Osteoblast (primary cell): ENCODE data around the gene DLGAP1. TPM values are rescaled to one million over a fixed set of nuclear protein-coding genes. Genes with fewer than 3 reads are reported as not detected.

Experiments used
- DNase-seq: peaks from one replicate; pipeline ENCODE4 v3.0.0; 2011; ENCODE audit warnings: low spot score, mixed read lengths; ENCODE audit not compliant: insufficient read length; ENCODE audit errors: missing footprints
- H2AFZ ChIP-seq: 2 replicates; pipeline ENCODE4 v1.6.0; 2011; ENCODE audit warnings: mild to moderate bottlenecking, low read length
- H3K27ac ChIP-seq: 2 replicates; pipeline ENCODE4 v1.5.1; 2011; ENCODE audit warnings: mild to moderate bottlenecking, low read depth, low read length, moderate library complexity
- H3K27me3 ChIP-seq: 2 replicates; pipeline ENCODE4 v1.6.0; 2012; ENCODE audit warnings: mild to moderate bottlenecking, control low read depth, inconsistent platforms, low read length, moderate library complexity; ENCODE audit not compliant: insufficient read depth
- H3K36me3 ChIP-seq: 2 replicates; pipeline ENCODE4 v1.5.1; 2011; ENCODE audit warnings: mild to moderate bottlenecking, low read length, control low read depth, moderate library complexity; ENCODE audit not compliant: insufficient read depth
- H3K4me1 ChIP-seq: 2 replicates; pipeline ENCODE4 v1.5.1; 2011; ENCODE audit warnings: mild to moderate bottlenecking, low read length, control low read depth, moderate library complexity; ENCODE audit not compliant: insufficient read depth
- H3K4me2 ChIP-seq: 2 replicates; pipeline ENCODE4 v1.6.0; 2011; ENCODE audit warnings: mild to moderate bottlenecking, low read length; ENCODE audit not compliant: insufficient read depth
- H3K4me3 ChIP-seq: fragments of 200-600 bp; sonication (generic); 3 replicates; pipeline ENCODE4 v1.5.1; 2012; ENCODE audit warnings: mild to moderate bottlenecking, low read length, inconsistent platforms; ENCODE audit not compliant: insufficient read depth
- H3K79me2 ChIP-seq: 2 replicates; pipeline ENCODE4 v1.6.0; 2012; ENCODE audit warnings: mild to moderate bottlenecking, low read length, control low read depth, inconsistent platforms; ENCODE audit not compliant: insufficient read depth
- H3K9me3 ChIP-seq: 2 replicates; pipeline ENCODE4 v1.5.1; 2011; ENCODE audit warnings: low read depth, low read length, control low read depth
- H4K20me1 ChIP-seq: 2 replicates; pipeline ENCODE4 v1.6.0; 2012; ENCODE audit warnings: mild to moderate bottlenecking, low read length, control low read depth; ENCODE audit not compliant: insufficient read depth
- CTCF ChIP-seq: IDR thresholded peaks from 2 replicates; pipeline ENCODE4 v1.5.1; 2011; ENCODE audit warnings: mild to moderate bottlenecking, low read depth, low read length, moderate library complexity; ENCODE audit errors: extremely low read depth
- total RNA-seq: library from RNA; depleted of rRNA; stranded (reverse); fragments of >200 nt; gene quantifications from 2 replicates; pipeline ENCODE4 v1.2.3, GENCODE V29; 2012

The DLGAP1 gene
- total RNA-seq, 1 donor: not detected

- Histone ChIP-seq H2AFZ (no peak overlapping the region), H3K4me3 (no peak overlapping the region), H3K27me3 (no peaks in the 10 kb centered on the region), H3K27ac (no peak overlapping the region), H4K20me1 (no peaks in the 10 kb centered on the region), H3K79me2 (no peaks in the 10 kb centered on the region), H3K36me3 (no peaks in the 10 kb centered on the region), H3K4me2 (no peak overlapping the region), H3K9me3 (no peaks in the 10 kb centered on the region), H3K4me1 (no peaks in the 10 kb centered on the region)
- TF ChIP-seq CTCF: no peak
- no peak for DNase-seq
These were observed 554.1 kb downstream of the DLGAP1 start for GRCh38 chr18:3901042-3901441.

GRCh38 chr18:3900327-3900726, 554.8 kb downstream of the DLGAP1 start:
- no peak for DNase-seq
- H3K9me3 ChIP-seq: no peaks in the 10 kb centered on the region
- H3K36me3 ChIP-seq: no peaks in the 10 kb centered on the region
- H3K4me1 ChIP-seq: no peaks in the 10 kb centered on the region
- no peak for TF ChIP-seq CTCF
- H2AFZ ChIP-seq: no peak overlapping the region
- H3K79me2 ChIP-seq: no peaks in the 10 kb centered on the region
- H3K4me3 ChIP-seq: no peak overlapping the region
- no peak overlapping the region for H3K27ac ChIP-seq
- H3K27me3 ChIP-seq: no peaks in the 10 kb centered on the region
- H4K20me1 ChIP-seq: no peaks in the 10 kb centered on the region
- no peak overlapping the region for H3K4me2 ChIP-seq

DNA sequence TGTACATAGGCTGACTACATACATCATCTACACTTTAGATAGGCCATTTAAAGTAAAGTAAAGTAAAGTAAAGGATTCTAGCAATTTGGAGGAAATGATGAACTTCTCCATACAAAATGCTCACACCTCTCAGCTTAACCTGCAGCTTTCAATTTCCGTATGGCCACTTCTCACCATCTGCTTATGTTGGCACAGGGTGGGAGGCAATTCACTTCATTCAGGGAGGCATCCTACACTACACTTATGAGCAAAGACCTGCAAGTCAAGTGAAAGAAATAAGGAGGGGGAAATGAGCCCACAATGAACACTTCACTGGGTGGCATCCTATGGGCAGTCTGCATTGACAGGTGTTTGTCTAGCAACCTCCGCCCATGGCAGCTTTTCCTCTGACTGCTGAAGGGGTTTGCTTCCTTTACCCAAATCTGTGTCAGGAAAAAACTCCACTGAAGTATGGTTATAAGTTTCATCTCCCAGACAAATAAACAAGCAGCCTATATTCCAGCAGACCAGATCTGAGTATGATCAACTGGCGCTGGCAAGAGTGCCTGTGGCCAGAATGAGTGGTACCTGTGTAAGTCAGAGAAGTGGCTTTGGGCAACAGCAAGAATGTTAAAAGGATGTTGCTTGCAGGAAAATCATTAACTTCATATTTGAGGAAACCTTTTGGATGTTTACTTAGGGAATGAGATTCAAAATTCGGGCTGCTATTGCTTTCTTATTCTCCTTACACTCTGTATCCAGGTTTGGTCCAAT, 556.1 kb downstream of the DLGAP1 start:
- Histone ChIP-seq H3K4me3 (no peak overlapping the region), H4K20me1 (no peaks in the 10 kb centered on the region), H3K36me3 (no peaks in the 10 kb centered on the region), H3K9me3 (no peaks in the 10 kb centered on the region), H3K27ac (no peak overlapping the region), H3K79me2 (no peaks in the 10 kb centered on the region), H3K4me2 (no peak overlapping the region), H3K27me3 (no peaks in the 10 kb centered on the region), H2AFZ (no peak overlapping the region), H3K4me1 (no peaks in the 10 kb centered on the region)
- DNase-seq: no peak
- no peak for TF ChIP-seq CTCF

- DNase-seq: no peak
- H3K79me2 ChIP-seq: no peaks in the 10 kb centered on the region
- no peaks in the 10 kb centered on the region for H3K27me3 ChIP-seq
- H3K36me3 ChIP-seq: no peaks in the 10 kb centered on the region
- H3K4me2 ChIP-seq: no peak overlapping the region
- H3K9me3 ChIP-seq: no peaks in the 10 kb centered on the region
- H3K4me1 ChIP-seq: peaks cover 4% of the 10 kb centered on the region
- no peak overlapping the region for H2AFZ ChIP-seq
- H3K4me3 ChIP-seq: no peak overlapping the region
- H3K27ac ChIP-seq: no peak overlapping the region
- no peak for TF ChIP-seq CTCF
- H4K20me1 ChIP-seq: no peaks in the 10 kb centered on the region
These were observed 563.0 kb downstream of the DLGAP1 start for GRCh38 chr18:3892152-3892551.
